HEK293 (cell line): ENCODE data around the gene SPIRE1.

Experiments used
- EGR2 ChIP-seq: fragments of 450-650 bp; formaldehyde crosslinking; IDR thresholded peaks from 2 replicates; pipeline ENCODE4 v1.5.1; 2016; ENCODE audit warnings: low read depth, missing biosample characterization, missing genetic modification characterization
- HOXD13 ChIP-seq: sonication (generic); formaldehyde crosslinking; IDR thresholded peaks from 2 replicates; pipeline ENCODE4 v1.8.0; 2022; ENCODE audit warnings: missing genetic modification reagents, borderline replicate concordance
- KLF7 ChIP-seq: fragments of 450-650 bp; formaldehyde crosslinking; IDR thresholded peaks from 2 replicates; pipeline ENCODE4 v1.5.1; 2016; ENCODE audit warnings: missing biosample characterization, missing genetic modification characterization, borderline replicate concordance
- REPIN1 ChIP-seq: fragments of 450-650 bp; formaldehyde crosslinking; IDR thresholded peaks from 2 replicates; pipeline ENCODE4 v1.5.1; 2017; ENCODE audit warnings: missing biosample characterization, missing genetic modification characterization, low read depth
- SALL2 ChIP-seq: fragments of 450-650 bp; formaldehyde crosslinking; IDR thresholded peaks from 2 replicates; pipeline ENCODE4 v1.5.0; 2017; ENCODE audit warnings: missing biosample characterization, mild to moderate bottlenecking, missing genetic modification characterization, borderline replicate concordance
- SP3 ChIP-seq: fragments of 450-650 bp; formaldehyde crosslinking; IDR thresholded peaks from 2 replicates; pipeline ENCODE4 v1.5.1; 2016; ENCODE audit warnings: missing biosample characterization, missing genetic modification characterization
- SP7 ChIP-seq: fragments of 450-650 bp; formaldehyde crosslinking; IDR thresholded peaks from 2 replicates; pipeline ENCODE4 v1.5.1; 2016; ENCODE audit warnings: missing biosample characterization, missing genetic modification characterization
- ZBTB49 ChIP-seq: fragments of 450-650 bp; formaldehyde crosslinking; IDR thresholded peaks from 2 replicates; pipeline ENCODE4 v1.5.1; 2016; ENCODE audit warnings: missing biosample characterization, missing genetic modification characterization, low read depth
- ZNF133 ChIP-seq: fragments of 450-650 bp; formaldehyde crosslinking; IDR thresholded peaks from 2 replicates; pipeline ENCODE4 v1.5.1; 2016; ENCODE audit warnings: missing biosample characterization, missing genetic modification characterization
- ZNF23 ChIP-seq: fragments of 450-650 bp; formaldehyde crosslinking; IDR thresholded peaks from 2 replicates; pipeline ENCODE4 v1.5.1; 2016; ENCODE audit warnings: missing biosample characterization, missing genetic modification characterization, borderline replicate concordance
- ZNF280C ChIP-seq: fragments of 450-650 bp; formaldehyde crosslinking; IDR thresholded peaks from 2 replicates; pipeline ENCODE4 v1.5.1; 2016; ENCODE audit warnings: missing biosample characterization, missing genetic modification characterization
- ZNF354C ChIP-seq: fragments of 450-650 bp; formaldehyde crosslinking; IDR thresholded peaks from 2 replicates; pipeline ENCODE4 v1.5.1; 2016; ENCODE audit warnings: missing biosample characterization, missing genetic modification characterization, low read depth, borderline replicate concordance
- ZNF416 ChIP-seq: fragments of 450-650 bp; formaldehyde crosslinking; IDR thresholded peaks from 2 replicates; pipeline ENCODE4 v1.5.1; 2016; ENCODE audit warnings: missing biosample characterization, missing genetic modification characterization
- ZNF501 ChIP-seq: fragments of 450-650 bp; formaldehyde crosslinking; IDR thresholded peaks from 2 replicates; pipeline ENCODE4 v1.5.1; 2016; ENCODE audit warnings: missing biosample characterization, missing genetic modification characterization
- ZNF558 ChIP-seq: fragments of 450-650 bp; formaldehyde crosslinking; IDR thresholded peaks from 2 replicates; pipeline ENCODE4 v1.5.1; 2016; ENCODE audit warnings: missing biosample characterization, missing genetic modification characterization
- ZNF610 ChIP-seq: fragments of 450-650 bp; formaldehyde crosslinking; IDR thresholded peaks from 2 replicates; pipeline ENCODE4 v1.5.1; 2016; ENCODE audit warnings: missing biosample characterization, missing genetic modification characterization, borderline replicate concordance
- ZNF626 ChIP-seq: fragments of 450-650 bp; sonication (Bioruptor Pico); formaldehyde crosslinking; IDR thresholded peaks from 2 replicates; pipeline ENCODE4 v1.5.1; 2018; ENCODE audit warnings: missing biosample characterization, missing genetic modification characterization, inconsistent platforms
- ZNF776 ChIP-seq: fragments of 450-650 bp; formaldehyde crosslinking; IDR thresholded peaks from 2 replicates; pipeline ENCODE4 v1.5.0; 2017; ENCODE audit warnings: missing biosample characterization, missing genetic modification characterization, borderline replicate concordance
- ZSCAN16 ChIP-seq: fragments of 450-650 bp; formaldehyde crosslinking; IDR thresholded peaks from 2 replicates; pipeline ENCODE4 v1.5.1; 2016; ENCODE audit warnings: missing biosample characterization, missing genetic modification characterization
- ZSCAN30 ChIP-seq: fragments of 450-650 bp; IDR thresholded peaks from 2 replicates; pipeline ENCODE4 v1.5.1; 2018; ENCODE audit warnings: missing biosample characterization, mild to moderate bottlenecking, missing genetic modification characterization, moderate library complexity
- TF ChIP-seq, protein P1 (sequence below): fragments of 450-650 bp; formaldehyde crosslinking; IDR thresholded peaks from 2 replicates; pipeline ENCODE4 v1.5.1; 2016; ENCODE audit warnings: missing biosample characterization, missing genetic modification characterization
- TF ChIP-seq, protein P2 (sequence below): fragments of 450-650 bp; formaldehyde crosslinking; optimal IDR thresholded peaks from 2 replicates; pipeline ENCODE3; 2016; ENCODE audit warnings: missing biosample characterization, mild to moderate bottlenecking, missing genetic modification characterization
- TF ChIP-seq, protein P3 (sequence below): fragments of 450-650 bp; IDR thresholded peaks from 2 replicates; pipeline ENCODE4 v1.5.1; 2018; ENCODE audit warnings: missing biosample characterization, mild to moderate bottlenecking, missing genetic modification characterization
- TF ChIP-seq, protein P4 (sequence below): fragments of 450-650 bp; formaldehyde crosslinking; IDR thresholded peaks from 2 replicates; pipeline ENCODE4 v1.5.1; 2016; ENCODE audit warnings: missing biosample characterization, missing genetic modification characterization

The SPIRE1 gene

GRCh38 chr18:12658426-12659138, 675 bp upstream of the SPIRE1 start (continued):
- TF ChIP-seq ZNF610: no peak
- TF ChIP-seq HOXD13 (CRISPR knock-in tag): no peak
- no peak for TF ChIP-seq ZNF416 (tag by site-specific recombination)
- TF ChIP-seq ZNF558 (tag by site-specific recombination): no peak
- TF ChIP-seq EGR2 (tag by site-specific recombination): no peak
- no peak for TF ChIP-seq ZSCAN16 (tag by site-specific recombination)
- 0 out of 2 replicates have a peak, but pooled peaks have one; percentile 7 for TF ChIP-seq ZNF626
- TF ChIP-seq SP3: no peak
- 0 out of 2 replicates have a peak, but pooled peaks have one; percentile 9 for TF ChIP-seq ZSCAN30 (tag by site-specific recombination)
- no peak for TF ChIP-seq ZNF133 (tag by site-specific recombination)
- peak; percentile 2; the same call in 1 of the 2 replicates for TF ChIP-seq KLF7 (tag by site-specific recombination)
- no peak for TF ChIP-seq ZNF280C
- TF ChIP-seq, protein P1, sequence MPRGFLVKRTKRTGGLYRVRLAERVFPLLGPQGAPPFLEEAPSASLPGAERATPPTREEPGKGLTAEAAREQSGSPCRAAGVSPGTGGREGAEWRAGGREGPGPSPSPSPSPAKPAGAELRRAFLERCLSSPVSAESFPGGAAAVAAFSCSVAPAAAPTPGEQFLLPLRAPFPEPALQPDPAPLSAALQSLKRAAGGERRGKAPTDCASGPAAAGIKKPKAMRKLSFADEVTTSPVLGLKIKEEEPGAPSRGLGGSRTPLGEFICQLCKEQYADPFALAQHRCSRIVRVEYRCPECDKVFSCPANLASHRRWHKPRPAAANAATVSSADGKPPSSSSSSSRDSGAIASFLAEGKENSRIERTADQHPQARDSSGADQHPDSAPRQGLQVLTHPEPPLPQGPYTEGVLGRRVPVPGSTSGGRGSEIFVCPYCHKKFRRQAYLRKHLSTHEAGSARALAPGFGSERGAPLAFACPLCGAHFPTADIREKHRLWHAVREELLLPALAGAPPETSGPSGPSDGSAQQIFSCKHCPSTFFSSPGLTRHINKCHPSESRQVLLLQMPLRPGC: no peak
- no peak for TF ChIP-seq REPIN1
- TF ChIP-seq ZNF354C (tag by site-specific recombination): no peak
- TF ChIP-seq, protein P2, sequence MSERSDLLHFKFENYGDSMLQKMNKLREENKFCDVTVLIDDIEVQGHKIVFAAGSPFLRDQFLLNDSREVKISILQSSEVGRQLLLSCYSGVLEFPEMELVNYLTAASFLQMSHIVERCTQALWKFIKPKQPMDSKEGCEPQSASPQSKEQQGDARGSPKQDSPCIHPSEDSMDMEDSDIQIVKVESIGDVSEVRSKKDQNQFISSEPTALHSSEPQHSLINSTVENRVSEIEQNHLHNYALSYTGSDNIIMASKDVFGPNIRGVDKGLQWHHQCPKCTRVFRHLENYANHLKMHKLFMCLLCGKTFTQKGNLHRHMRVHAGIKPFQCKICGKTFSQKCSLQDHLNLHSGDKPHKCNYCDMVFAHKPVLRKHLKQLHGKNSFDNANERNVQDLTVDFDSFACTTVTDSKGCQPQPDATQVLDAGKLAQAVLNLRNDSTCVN (tag by site-specific recombination): peak; percentile 52
- TF ChIP-seq SALL2 (tag by site-specific recombination): no peak
- TF ChIP-seq, protein P3, sequence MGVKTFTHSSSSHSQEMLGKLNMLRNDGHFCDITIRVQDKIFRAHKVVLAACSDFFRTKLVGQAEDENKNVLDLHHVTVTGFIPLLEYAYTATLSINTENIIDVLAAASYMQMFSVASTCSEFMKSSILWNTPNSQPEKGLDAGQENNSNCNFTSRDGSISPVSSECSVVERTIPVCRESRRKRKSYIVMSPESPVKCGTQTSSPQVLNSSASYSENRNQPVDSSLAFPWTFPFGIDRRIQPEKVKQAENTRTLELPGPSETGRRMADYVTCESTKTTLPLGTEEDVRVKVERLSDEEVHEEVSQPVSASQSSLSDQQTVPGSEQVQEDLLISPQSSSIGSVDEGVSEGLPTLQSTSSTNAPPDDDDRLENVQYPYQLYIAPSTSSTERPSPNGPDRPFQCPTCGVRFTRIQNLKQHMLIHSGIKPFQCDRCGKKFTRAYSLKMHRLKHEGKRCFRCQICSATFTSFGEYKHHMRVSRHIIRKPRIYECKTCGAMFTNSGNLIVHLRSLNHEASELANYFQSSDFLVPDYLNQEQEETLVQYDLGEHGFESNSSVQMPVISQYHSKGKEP: no peak
- no peak for TF ChIP-seq ZNF776 (tag by site-specific recombination)
- no peak for TF ChIP-seq ZBTB49 (tag by site-specific recombination)
- TF ChIP-seq ZNF501 (tag by site-specific recombination): 0 out of 2 replicates have a peak, but pooled peaks have one; percentile 13
- TF ChIP-seq, protein P4, sequence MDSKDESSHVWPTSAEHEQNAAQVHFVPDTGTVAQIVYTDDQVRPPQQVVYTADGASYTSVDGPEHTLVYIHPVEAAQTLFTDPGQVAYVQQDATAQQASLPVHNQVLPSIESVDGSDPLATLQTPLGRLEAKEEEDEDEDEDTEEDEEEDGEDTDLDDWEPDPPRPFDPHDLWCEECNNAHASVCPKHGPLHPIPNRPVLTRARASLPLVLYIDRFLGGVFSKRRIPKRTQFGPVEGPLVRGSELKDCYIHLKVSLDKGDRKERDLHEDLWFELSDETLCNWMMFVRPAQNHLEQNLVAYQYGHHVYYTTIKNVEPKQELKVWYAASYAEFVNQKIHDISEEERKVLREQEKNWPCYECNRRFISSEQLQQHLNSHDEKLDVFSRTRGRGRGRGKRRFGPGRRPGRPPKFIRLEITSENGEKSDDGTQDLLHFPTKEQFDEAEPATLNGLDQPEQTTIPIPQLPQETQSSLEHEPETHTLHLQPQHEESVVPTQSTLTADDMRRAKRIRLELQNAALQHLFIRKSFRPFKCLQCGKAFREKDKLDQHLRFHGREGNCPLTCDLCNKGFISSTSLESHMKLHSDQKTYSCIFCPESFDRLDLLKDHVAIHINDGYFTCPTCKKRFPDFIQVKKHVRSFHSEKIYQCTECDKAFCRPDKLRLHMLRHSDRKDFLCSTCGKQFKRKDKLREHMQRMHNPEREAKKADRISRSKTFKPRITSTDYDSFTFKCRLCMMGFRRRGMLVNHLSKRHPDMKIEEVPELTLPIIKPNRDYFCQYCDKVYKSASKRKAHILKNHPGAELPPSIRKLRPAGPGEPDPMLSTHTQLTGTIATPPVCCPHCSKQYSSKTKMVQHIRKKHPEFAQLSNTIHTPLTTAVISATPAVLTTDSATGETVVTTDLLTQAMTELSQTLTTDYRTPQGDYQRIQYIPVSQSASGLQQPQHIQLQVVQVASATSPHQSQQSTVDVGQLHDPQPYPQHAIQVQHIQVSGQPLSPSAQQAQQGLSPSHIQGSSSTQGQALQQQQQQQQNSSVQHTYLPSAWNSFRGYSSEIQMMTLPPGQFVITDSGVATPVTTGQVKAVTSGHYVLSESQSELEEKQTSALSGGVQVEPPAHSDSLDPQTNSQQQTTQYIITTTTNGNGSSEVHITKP (tag by site-specific recombination): 0 out of 2 replicates have a peak, but pooled peaks have one; percentile 21
- peak; percentile 80 for TF ChIP-seq SP7
- no peak for TF ChIP-seq ZNF23 (tag by site-specific recombination)
